HPDE6-E6E7 (cell line): ENCODE results near the gene CHMP4A.
"Not testable (repeated sequence)": the region's sequence is repeated elsewhere in the genome, so short reads cannot be mapped to it uniquely, and the experiment has no call there.

ENCODE experiments used
- DNase-seq: peaks from one replicate; pipeline ENCODE4 v3.0.0; 2011; ENCODE audit warnings: missing footprints; ENCODE audit errors: extremely low spot score

The CHMP4A gene

DNA sequence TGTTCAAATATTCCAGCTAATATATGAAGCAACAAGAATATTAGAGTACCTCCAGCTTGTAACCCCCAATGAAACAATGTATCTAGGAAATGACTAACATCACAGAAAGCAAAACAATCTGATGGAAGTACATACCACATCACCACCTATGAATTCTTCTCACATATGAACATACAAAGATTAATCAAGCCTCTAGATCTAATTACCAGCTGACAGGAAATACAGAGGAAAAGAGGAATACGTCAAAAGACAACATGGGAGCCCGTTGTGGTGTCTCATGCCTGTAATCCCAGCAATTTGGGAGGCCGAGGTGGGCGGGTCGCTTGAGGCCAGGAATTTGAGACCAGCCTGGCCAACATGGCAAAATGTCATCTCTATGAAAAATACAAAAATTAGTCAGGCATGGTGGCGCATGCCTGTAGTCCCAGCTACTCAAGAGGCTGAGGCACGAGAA lies 11.4 kb upstream of the CHMP4A start:
- peak; percentile 44 for DNase-seq

DNA sequence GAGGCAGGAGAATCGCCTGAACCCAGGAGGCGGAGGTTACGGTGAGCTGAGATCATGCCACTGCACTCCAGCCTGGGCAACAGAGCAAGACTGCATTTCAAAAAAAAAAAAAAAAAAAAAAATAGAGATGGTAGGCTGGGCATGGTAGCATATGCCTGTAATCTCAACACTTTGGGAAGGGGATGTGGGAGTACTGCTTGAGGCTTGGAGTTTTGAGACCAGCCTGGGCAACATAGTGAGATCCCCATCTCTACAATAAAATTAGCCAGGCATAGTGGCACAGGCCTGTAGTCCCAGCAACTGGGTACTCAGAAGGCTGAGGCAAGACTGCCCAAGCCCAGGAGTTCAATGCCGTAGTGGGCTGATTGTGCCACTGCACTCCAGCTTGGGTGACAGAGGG lies 9.7 kb upstream of the CHMP4A start:
- DNase-seq = not testable (repeated sequence)

DNA sequence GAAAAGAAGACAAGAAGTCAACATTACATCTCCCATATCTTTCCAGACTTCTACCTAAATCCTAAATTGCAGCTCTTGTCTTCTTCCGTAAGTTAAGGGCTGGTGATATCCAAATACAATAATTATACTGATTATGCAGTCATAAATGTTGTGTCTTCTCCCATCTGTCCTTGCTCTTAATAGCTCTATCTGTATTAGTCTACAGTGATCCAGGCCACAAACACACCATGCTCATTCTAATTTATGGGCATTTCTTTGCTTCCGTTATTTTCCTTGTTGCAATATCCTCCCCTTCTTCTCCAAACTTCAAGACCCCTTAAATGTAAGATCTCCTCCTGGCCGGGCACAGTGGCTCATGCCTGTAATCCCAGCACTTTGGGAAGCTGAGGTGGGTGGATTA lies 6.2 kb upstream of the CHMP4A start:
- no peak for DNase-seq

DNA sequence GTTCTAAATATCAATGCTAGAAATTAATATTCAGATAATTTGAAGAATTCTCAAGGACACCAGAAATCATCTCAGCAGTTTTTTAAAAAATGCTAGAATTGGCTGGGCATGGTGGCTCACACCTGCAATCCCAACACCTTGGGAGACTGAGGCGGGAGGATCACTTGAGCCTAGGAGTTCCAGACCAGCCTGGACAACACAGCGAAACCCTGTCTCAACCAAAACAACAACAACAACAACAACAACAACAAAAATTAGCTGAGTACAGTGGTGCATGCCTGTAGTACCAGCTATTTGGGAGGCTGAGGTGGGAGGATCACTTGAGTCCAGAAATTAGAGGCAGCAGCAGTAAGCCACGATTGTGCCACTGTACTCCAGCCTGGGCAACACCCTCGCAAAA lies 5.8 kb upstream of the CHMP4A start:
- DNase-seq = no peak

DNA sequence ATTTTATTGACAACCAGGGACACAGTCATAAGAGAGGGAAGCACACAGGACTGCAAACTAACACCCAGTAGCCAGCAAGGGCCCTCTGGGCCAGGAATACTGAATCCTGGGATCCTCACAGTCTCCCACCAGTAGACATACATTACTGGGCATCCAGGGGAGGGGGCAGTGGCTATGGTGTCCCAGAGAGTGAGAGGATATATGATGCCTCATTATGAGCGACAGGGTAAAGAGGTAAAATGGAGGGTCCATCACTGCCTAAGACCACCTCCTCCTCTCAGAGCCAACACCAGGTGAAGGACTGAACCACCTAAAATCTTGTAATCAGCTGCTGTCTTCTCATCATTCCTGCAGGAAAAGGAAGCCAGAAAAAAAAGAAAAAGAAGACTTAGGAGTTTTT lies 3.6 kb upstream of the CHMP4A start:
- not testable (repeated sequence) for DNase-seq

DNA sequence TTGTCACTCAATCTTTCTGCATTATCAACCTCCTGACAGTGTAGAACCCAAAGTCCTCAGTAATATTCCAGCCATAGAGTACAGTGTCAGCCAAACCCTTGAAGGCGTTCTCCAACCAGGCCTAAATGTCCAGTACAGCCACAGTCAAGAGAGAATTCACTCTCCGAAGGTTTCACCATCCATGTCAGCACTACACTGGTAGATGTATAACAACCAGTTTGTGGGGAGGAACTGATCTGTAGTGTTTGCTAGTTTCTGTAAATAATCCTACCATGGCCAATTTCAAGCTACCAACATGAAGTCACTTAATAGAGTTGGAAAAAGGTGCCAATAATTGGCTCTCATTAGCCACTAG lies 3.0 kb upstream of the CHMP4A start:
- no peak for DNase-seq

DNA sequence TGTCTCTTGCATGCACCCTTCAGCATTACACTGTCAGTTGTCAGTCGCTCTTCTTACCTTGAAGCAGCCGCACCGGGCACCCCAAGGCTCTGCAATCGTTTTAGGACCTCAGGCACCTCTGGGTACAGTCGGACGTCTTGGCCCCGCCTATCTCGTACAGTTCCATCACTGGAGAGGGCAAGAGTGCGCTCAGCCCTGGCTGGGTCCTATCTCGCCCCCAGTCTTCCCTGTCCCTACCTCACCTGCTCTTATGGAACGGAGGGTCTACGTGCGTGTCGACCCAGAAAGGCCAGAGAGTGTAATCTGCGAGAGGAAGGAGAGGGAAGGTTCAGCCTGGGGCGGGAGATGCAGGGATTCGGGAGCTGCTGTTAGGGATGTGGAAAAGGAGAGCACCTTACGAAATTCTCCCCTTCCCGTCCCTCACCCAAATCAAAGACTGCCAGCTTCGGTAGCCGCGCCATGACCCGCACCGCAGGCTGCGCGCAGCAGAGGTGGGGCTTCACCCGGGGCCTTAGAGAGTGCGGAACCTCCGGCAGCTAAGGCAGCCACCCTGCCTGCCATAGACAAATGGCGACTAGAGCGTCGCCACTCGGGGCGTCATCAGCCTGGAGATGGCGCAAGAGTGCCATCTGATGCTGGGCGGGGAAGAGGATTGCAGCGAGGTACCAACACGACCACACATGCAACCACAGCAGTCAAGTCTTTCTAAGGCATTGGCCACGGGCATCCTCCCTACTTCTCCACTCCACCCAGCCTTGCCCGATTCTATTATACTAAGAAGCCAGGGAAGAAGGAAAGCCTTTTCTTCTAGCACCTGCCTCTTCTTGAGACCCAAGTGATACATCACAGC lies 2.4 kb upstream of the CHMP4A start, which contains the start of gene MDP1:
Gene MDP1 (minus strand): TSS at position 572 of the 850 bp plus-strand sequence. CDS start 111 bp downstream, at position 461.
- DNase-seq = peak; percentile 83

DNA sequence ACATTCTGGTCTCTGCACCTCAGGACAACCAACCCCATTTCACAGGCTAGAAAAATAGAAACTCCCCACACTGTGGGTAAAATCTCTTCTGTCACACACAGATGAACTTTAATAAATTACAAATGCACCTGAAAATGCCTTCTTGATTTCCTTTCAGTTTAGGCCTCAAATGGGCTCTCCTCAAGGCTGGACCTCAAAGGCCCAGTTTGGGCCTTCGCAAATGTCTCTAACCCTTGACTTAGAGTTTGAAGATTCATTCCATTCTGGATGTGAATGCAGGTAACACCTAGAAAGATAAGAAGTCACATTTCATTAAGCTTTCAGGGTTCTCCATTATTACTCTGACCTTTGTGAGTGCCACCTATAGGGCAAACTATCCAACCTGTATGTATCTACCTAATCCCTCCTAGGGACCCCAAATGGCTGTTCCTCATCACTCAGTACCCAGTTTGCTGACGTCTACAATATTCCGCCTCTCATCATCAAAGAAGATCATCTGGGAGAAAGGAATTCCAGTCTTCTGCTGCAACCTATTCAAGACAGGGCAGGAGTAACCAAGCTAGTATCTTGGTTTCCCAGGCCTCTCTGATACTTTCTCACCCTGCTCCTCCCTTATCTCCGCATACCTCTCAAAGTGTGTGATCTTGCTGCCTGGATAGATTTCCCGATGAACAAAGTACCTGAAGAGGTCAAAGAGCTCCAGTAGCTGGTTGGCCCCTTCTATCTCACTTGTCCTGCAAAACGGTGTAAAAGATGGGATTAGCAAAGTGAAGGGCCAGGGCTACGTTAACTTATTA lies 776 bp upstream of the CHMP4A start:
- DNase-seq = no peak

DNA sequence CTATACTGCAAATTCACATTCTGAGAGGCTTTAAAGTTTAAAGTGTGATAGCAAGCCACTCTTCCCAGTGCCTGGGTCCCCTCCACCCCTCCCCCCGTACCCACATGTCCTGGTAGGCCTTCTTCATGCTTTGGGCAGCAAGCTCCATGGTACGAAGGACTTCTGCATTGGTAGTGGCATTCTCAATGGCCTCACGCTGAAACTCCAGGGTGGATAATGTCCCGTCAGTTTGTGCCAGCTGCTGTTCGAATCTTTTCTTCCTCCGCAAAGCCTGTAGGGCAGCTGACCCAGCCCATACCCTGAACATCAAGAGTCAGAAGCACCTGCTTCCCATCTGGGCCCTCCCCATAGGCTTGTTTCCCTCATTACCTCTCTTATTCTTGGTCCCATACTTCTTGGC lies 2.0 kb downstream of the CHMP4A start:
- DNase-seq = no peak

DNA sequence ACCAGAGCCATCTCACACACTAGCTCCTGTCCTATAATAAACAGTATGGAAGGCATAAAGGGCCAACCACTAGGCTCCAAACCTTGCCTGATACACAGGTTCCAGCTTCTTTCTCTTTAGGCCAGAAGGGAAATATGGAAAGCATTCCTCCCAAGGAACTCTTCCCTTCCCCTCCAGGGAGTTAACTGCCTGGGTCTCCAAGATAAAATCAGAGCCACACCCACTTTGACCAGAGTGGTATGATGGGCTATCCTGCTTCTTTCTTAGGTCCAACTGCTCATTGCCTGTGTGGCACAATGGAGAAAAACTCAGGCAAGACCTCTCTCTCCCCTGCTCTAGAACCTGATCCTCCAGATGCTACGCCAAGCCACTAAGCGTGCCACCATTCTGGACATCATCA lies 5.7 kb downstream of the CHMP4A start:
- DNase-seq = no peak

DNA sequence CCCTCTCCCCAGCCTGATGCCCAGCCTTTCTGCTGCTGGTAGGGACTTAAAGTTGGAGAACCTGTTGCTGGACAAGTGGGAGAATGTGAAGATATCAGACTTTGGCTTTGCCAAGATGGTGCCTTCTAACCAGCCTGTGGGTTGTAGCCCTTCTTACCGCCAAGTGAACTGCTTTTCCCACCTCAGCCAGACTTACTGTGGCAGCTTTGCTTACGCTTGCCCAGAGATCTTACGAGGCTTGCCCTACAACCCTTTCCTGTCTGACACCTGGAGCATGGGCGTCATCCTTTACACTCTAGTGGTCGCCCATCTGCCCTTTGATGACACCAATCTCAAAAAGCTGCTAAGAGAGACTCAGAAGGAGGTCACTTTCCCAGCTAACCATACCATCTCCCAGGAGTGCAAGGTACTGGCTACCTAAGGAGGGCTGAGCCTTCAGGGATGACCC lies 6.2 kb downstream of the CHMP4A start:
- no peak for DNase-seq

DNA sequence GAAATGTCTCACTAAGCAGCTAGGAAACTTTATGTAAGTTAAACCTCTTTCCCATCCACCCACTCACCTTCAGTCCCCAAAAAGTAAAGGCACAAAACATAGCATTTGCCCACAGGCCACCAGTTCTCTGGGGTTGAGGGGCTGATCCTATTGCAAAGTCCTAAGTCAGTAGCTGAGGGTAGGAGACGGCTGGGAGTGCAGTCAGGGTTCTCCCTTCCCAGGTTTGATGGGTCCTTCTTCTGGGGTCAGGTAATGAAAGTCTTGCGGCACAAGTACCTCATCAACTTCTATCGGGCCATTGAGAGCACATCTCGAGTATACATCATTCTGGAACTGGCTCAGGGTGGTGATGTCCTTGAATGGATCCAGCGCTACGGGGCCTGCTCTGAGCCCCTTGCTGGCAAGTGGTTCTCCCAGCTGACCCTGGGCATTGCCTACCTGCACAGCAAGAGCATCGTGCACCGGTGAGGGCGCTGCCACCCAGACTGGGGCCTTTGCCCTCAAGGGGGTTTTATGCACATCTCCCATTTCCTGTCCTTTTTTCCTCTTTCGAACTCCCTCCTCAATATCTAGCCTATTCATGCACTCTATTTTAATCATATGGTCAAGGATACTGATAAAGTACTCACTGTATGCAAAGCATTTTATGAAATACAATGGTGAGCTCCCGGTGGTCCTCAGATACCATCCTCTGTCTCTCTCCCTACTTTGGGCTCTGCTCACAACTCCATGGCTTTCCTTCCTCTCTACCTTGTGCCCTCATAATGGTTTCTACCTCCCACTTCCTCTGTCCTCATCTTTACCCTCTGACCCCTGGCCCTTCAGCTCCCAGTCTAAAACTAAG lies 6.8 kb downstream of the CHMP4A start:
- no peak for DNase-seq

DNA sequence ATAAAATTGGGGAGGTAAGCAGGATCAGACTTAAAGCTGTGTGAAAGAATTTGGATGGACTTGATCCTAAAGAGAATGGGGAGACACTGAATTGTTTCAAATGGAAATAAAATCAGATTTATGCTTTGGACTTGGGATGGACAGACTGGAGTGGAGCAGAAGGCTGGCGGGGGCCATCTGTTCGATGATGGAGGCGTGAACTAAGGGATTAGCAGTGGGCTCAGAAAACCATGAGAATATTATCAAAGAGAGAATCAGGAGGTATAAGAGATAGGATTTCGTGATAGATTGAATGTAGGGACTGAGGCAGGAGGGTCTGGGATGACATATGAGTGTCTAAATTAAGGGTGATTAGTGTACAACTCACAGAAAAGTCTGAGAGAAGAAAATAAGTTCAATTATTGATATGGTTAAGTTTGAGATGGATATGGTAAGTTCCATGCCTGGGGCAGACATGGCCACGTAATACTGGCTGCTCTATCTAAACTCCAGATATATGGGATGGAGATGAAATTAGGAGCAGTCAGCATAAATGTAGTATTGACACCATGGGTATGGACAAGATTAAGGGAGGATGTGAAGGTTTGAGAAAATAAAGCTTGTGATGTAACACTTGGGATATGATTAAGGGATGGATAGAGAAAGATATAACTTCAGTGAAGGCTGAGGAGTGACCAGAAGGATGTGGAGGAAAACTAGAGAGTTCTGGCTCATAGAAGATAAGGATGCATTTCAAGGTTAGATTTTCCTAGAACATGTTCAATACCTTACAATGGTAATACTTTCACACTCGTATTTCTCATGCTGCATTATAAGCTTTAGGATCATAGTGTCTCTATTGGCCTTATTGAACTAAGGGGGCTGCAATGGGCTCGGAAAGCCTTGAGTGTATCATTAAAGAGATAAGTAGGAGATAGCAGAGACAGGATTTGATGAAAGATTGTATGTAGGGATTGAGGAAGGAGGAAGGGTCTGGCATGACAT lies 8.8 kb downstream of the CHMP4A start:
- DNase-seq = no peak

DNA sequence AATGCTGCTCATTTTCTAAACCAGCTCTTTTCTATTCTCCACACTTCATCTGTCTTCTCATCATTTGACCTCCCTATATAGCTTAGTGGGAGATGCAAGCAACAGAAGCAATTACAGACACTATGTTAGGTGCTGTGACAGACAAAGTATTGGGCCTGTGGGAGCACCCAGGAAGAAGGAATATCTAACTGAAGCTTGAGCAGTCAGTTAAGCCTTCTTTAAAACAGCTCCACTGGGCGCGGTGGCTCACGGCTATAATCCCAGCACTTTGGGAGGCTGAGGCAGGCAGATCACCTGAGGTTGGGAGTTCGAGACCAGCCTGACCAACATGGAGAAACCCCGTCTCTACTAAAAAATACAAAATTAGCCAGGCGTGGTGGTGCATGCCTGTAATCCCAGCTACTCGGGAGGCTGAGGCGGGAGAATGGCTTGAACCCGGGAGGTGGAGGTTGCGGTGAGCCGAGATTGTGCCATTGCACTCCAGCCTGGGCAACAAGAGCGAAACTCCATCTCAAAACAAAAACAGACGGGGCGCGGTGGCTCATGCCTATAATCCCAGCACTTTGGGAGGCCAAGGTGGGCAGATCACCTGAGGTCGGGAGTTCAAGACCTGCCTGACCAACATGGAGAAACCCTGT lies 9.9 kb downstream of the CHMP4A start:
- DNase-seq = not testable (repeated sequence)

DNA sequence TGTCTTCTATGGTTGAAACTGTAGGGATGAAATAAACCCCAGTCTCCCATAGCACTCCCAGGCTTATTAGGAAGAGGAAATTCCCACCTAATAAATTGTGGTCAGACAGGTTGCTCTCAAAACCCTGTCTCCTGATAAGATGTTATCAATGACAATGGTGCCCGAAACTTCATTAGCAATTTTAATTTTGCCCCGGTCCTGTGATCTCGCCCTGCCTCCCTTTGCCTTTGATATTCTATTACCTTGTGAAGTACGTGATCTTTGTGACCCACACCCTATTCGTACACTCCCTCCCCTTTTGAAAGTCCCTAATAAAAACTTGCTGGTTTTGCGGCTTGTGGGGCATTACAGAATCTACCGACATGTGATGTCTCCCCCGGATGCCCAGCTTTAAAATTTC lies 10.8 kb downstream of the CHMP4A start:
- DNase-seq = not testable (repeated sequence)

DNA sequence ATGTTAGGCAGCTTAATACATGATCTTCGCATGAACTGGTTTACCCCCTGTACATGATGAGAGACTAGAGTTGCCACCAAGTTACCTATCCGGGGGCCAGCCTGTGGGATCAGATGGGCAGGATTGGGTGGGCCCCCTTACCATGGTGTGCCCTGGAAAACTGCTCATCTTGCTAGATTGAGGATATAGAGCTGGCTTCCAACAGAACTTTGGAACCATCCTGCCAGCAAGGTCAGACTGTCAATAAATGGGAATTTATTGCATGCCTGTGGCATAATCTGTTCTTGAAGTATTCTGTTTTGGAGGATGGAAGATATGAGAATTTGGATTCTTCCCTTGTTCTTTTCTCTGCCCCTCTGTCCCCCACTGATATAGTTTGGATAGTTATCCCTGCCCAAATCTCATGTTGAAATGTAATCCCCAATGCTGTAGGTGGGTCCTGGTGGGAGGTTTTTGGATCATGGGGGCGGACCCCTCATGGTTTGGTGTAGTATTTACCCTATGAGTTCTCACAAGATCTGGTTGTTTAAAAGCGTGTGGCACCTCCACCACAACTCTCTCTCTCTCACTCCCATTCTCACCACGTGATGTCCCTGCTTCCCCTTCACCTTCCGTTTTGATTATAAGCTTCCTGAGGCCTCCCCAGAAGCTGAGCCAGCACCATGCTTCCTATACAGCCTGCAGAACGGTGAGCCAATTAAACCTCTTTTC lies 14.3 kb downstream of the CHMP4A start:
- DNase-seq = no peak

DNA sequence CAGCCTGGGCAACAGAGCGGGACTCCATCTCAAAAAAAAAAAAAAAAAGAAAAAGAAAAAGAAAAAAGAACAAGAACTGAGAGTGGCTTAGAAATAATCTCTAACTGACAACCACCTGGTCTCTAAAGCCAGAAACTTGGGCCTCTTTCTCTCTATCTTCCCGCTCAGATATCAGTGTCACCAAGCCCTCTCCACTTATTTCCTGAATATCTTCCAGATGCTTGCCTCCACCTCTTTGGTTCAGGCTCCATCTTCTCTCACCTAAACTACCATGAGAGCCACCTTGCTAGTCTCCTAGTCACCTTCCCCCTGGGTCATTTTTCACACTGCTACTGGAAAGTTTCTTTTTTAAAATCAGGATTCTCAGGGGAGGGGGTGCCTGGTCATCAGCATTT lies 16.2 kb downstream of the CHMP4A start:
- DNase-seq = no peak

DNA sequence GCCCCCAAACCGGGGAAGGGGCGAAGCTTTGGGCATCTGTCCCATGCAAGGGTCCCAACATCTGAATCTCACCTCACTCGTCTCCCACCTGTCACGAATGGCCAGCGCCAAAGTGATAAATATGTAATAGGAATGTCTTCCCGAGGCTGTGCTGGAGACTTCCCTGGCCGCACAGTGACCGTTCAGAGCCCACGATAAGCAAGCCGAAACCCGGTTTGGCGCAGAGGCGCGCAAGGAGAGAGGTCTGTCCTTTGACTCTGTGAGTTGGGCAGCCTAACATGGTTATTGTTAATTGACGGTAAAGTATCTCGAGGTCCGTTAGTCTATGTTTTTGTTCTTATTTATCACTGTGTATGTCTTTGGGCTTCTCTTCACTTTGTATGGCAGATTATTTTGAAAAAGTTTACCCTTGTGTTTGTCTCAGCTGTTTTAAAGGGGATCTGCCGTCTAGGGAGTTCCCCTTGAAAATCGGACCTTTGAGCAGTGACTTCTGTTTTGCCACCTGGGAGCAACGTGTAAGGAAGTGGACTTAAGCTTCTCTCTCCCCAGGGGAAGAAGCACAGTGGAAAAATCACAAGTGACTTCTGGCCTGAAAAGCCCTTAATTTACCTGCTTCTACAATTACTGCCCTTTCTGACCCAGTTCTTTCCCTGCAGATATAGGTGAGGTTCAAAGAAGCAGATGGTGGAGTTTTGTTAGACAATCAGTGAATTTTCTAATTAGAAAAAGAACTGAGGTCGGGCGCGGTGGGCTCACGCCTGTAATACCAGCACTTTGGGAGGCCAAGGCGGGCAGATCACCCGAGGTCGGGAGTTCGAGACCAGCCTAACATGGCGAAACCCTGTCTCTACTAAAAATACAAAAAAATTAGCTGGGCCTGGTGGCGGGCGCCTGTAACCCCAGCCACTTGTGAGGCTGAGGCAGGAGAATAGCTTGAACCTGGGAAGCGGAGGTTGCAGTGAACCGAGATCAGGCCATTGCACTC lies 16.9 kb downstream of the CHMP4A start:
- DNase-seq = peak; percentile 21
